GM18505 (cell line): ENCODE results near the gene MRGPRG.

Experiments used
- ATAC-seq: cut with Tn5 transposase; IDR thresholded peaks from one replicate; pipeline ENCODE4 v1.9.1; 2021; ENCODE audit not compliant: unreplicated experiment
- POLR2A ChIP-seq: IDR thresholded peaks from 4 replicates; pipeline ENCODE4 v1.6.1; 2011; ENCODE audit warnings: borderline replicate concordance; ENCODE audit not compliant: insufficient read depth, insufficient read length; ENCODE audit errors: extremely low read depth

Gene MRGPRG

DNA sequence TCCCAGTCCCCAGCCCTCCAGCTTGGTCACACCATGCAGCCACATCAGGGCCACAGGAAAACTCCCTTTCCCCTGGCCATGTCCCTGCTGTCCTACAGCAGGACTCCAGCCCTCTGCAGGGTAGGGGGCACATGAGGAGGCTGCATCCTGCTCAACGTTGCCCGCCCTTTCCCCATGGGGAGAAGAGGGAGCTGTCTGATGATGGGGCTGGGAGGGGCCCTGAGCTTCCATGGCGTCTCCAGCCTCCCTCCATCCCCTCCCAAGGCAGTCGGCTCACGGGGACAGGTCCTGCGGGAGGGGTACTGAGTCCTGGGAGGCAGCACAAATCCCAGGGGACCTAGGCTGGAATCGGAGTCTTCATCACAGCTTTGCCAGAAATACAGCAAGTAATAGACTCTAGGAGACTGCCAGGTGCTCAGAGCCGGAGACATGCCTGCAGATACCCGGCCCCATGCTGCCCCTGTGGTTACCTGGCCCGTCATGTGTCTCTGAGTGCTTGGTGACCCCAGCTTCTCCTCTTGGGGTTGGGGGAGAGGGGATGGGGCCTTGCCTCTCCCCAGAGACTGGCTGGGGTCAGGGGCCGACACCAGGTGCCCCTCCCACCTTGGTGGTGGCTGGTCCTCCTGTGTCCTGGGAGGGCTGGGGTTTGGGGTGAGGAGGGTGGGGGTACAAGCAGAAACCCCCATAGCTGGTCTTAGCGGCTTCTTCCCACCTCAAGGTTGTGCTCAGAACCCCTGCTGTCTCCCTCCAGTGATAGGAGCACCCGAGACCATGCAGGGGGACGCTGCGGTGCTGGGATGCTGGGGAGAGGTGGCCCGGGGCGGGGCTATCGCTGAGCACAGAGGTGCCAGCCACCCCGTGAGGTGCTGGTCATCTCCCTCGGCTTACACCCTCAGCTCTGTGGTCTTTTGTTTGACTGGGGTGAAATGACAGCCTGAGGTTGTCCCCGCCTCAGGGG, 11.3 kb upstream of the MRGPRG start:
- no peak for TF ChIP-seq POLR2A
- no peak for ATAC-seq

DNA sequence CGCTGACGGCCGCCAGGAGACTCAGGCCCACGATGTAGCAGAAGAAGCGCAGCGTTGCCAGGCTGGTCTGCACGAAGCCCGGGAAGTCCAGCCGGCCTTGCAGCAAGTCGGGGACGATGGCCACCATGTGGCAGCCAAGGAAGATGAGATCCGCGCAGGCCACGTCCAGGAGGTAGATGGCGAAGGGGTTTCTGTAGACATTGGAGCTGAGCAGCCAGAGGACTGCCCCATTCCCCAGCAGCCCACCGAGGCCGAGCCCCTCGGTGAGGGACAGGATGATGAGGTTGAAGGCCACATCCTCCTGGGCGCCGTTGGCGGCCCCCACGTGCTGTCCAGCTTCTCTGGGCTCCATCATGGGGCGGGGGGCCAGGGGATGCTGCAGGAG, 9.8 kb upstream of the MRGPRG start:
- TF ChIP-seq POLR2A: no peak
- no peak for ATAC-seq

DNA sequence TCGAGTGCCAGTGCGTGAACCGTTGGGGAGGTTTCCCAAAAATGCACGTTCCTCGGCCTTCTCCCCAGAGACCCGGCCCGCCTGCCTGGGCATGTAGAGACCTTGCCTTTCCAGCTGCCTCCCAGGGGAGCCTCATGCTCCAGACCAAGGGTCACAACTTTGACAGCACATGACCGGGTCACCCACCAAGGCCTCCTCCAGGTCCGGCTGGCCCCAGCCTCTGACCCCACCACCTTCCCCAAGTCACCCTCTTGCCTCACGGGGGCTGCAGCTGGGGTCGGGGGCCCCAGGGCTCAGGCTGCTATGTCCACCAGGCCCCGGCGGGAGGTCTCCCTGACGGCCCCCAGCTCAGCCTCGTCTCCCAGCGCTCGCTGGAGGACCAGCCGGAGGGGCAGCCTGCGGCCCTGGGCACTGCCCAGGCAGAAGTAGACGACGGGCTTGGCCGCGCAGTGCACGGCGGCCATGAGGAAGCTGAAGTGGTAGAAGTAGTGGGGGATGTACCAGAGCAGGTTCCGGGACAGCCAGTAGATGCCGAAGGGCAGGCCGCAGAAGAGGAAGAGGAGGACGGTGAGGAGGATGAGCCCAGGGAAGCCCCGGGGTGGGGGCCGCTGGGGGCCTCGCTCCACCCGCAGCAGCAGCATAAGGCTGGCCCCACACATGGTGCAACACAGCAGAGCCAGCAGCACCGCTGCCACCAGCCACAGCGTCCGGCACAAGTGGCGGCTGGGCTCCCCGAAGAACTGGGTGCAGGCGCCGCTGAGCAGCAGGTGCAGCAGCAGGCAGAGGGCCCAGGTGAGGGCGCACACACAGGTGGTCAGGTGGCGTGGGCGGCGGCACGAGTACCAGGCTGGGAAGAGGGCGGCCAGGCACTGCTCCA, 9.2 kb upstream of the MRGPRG start:
- TF ChIP-seq POLR2A: no peak
- ATAC-seq: no peak

DNA sequence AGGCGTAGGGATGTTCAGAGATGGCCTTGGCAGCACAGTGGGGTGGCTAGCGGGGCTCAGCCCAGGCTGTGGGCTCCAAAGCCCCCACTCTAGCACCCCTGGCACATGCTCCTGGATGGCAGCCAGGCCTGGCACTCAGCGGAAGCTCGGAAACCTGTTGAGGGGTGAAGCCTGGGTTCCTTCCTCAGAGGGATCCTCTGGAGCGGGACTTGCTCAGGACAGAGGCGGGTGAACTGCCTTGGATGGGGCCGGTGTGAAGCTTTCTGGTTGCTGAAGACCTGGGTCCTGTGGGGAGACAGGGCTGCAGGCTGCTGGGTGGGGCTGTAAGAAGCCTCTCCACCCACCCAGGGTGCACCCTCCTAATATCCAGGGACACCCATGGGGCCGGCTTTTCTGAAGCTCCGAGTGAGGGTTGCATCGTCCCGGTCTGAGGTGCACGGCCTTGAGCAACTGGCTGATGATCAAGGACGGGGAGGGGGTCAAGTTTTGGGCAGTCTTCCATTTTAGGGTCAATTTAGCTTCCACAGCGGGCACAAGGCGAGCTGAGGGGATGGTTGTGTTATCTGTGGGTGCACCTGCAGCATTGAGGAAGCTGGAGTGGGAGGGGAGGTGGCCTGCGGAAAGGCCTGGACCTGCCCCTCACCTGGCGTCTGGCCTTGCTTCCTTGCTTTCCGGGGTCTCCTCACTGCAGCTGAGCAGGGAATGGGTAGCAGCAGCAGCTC, 8.4 kb upstream of the MRGPRG start:
- ATAC-seq: no peak
- TF ChIP-seq POLR2A: no peak

DNA sequence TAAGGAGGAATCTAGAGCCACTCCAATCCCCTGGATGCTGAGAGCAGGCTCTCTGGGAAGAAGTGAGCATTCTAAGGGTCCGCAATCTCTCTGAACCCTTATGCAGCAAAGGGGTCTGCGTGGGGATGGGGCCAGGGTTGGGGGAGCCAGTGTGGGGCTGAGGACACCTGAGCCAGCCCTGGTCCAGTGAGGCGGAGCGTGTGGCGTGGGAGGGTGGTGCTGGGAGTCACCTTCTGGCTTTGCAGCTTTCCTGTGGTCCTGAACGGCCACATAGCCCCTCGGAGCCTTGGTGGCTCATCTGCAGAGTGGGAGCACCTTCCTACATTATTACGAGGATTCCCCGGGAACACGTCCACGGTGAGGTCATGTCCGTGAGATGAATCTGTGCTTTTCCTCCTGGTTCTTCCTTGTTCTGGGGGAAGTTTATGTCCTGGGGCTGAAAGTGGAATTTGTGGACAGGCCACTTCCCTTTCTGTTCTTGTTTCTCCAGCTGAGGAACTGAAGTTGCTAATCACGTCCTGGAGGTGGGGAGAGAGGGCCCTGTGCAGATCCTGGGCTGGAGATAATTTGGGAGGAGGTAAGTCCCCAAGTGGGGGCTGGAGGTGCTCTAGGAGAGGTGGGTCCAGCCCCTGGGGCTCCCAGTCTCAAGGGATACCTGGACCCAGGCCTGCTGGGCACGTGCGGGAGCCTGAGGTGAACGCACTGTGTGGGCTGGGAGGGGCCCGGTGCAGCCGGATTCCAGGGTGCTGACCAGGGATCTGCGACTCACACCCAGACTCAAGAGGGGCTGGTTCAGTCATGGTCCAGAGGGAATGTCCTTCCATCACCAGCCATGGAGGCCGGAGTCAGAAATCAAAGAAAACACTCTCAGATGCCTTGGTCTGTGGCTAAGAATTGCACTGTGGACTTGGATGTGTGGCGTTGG, 7.5 kb upstream of the MRGPRG start:
- TF ChIP-seq POLR2A: no peak
- no peak for ATAC-seq

GRCh38 chr11:3225159-3225758, 6.6 kb upstream of the MRGPRG start:
- ATAC-seq: no peak
- TF ChIP-seq POLR2A: no peak

- no peak for ATAC-seq
- no peak for TF ChIP-seq POLR2A
Measured at GRCh38 chr11:3224401-3225057, 5.9 kb upstream of the MRGPRG start.

DNA sequence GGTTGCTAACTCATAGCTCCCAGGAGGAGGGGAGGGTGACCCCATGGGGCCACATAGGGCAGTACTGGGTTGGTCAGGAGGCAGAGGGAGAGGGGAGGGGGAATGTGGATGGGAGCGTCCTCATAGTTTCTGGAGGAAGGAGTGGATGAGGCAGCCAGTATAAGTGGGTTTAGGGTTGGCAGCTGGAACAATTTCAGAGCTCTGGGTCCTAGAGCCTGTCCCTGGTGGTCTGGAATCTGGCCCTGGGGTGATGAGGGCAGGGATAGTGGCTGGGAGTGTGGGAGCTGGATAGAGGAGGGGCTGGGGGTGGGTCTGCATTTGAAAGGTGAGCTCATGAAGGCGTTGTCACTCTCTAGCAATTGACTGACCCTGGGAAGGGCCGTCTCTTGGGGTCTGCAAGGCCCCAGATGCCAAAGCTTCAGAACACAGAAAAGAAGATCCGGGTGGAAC, 5.3 kb upstream of the MRGPRG start:
- no peak for ATAC-seq
- TF ChIP-seq POLR2A: no peak

- no peak for TF ChIP-seq POLR2A
- no peak for ATAC-seq
Measured at GRCh38 chr11:3222941-3223915, 4.6 kb upstream of the MRGPRG start.
